HEK293T (cell line): ENCODE results near the gene SSH3.

ENCODE experiments used
- CTCF ChIA-PET: fragments of 350-600 bp; formaldehyde crosslinking; extraction: SDS; loops from one replicate; lab custom pipeline; 2021; ENCODE audit warnings: antibody characterized with exemption, inconsistent platforms; lab: Yijun Ruan, JAX
- POLR2A ChIA-PET: fragments of 350-600 bp; formaldehyde crosslinking; extraction: SDS; loops from one replicate; lab custom pipeline; 2020; ENCODE audit warnings: antibody characterized with exemption, inconsistent platforms; lab: Yijun Ruan, JAX
- DNase-seq: peaks from one replicate; pipeline ENCODE4 v3.0.0; 2012; ENCODE audit warnings: mixed read lengths; ENCODE audit errors: extremely low spot score
- ARNT ChIP-seq: fragments of 450-650 bp; IDR thresholded peaks from 2 replicates; pipeline ENCODE4 v1.6.1; 2017; ENCODE audit warnings: mild to moderate bottlenecking
- BHLHE40 ChIP-seq: fragments of 450-650 bp; IDR thresholded peaks from 2 replicates; pipeline ENCODE4 v1.6.1; 2016; ENCODE audit warnings: mild to moderate bottlenecking, moderate library complexity, borderline replicate concordance
- CTBP1 ChIP-seq: fragments of 450-650 bp; IDR thresholded peaks from 2 replicates; pipeline ENCODE4 v1.6.1; 2016; ENCODE audit warnings: borderline replicate concordance
- ELF4 ChIP-seq: fragments of 450-650 bp; IDR thresholded peaks from 2 replicates; pipeline ENCODE4 v1.6.1; 2017; ENCODE audit warnings: antibody characterized with exemption
- FOXA1 ChIP-seq: fragments of 450-650 bp; IDR thresholded peaks from 2 replicates; pipeline ENCODE4 v1.6.1; 2016; ENCODE audit warnings: mild to moderate bottlenecking
- FOXK2 ChIP-seq: fragments of 450-650 bp; IDR thresholded peaks from 2 replicates; pipeline ENCODE4 v1.6.1; 2016; ENCODE audit warnings: mild to moderate bottlenecking
- FOXM1 ChIP-seq: fragments of 450-650 bp; IDR thresholded peaks from 2 replicates; pipeline ENCODE4 v1.6.1; 2017; ENCODE audit warnings: mild to moderate bottlenecking, borderline replicate concordance
- HDGF ChIP-seq: fragments of 450-650 bp; IDR thresholded peaks from 2 replicates; pipeline ENCODE4 v1.6.1; 2017; ENCODE audit warnings: antibody characterized with exemption, borderline replicate concordance
- L3MBTL2 ChIP-seq: fragments of 450-650 bp; conservative IDR thresholded peaks from 2 replicates; pipeline ENCODE4 v1.6.1; 2016; ENCODE audit warnings: mild to moderate bottlenecking
- LEF1 ChIP-seq: fragments of 450-650 bp; IDR thresholded peaks from 2 replicates; pipeline ENCODE4 v1.6.1; 2017; ENCODE audit warnings: mild to moderate bottlenecking, borderline replicate concordance
- NFRKB ChIP-seq: fragments of 450-650 bp; IDR thresholded peaks from 2 replicates; pipeline ENCODE4 v1.6.1; 2016; ENCODE audit warnings: mild to moderate bottlenecking, moderate library complexity
- SP1 ChIP-seq: fragments of 450-650 bp; IDR thresholded peaks from 2 replicates; pipeline ENCODE4 v1.6.1; 2017
- SUZ12 ChIP-seq: fragments of 450-650 bp; IDR thresholded peaks from 2 replicates; pipeline ENCODE4 v1.6.1; 2016; ENCODE audit warnings: mild to moderate bottlenecking
- TARDBP ChIP-seq: fragments of 450-650 bp; IDR thresholded peaks from 2 replicates; pipeline ENCODE4 v1.6.1; 2016
- ZNF384 ChIP-seq: fragments of 450-650 bp; IDR thresholded peaks from 2 replicates; pipeline ENCODE4 v1.6.1; 2016
- TF ChIP-seq, protein P1 (sequence below): fragments of 450-650 bp; IDR thresholded peaks from 2 replicates; pipeline ENCODE4 v1.6.1; 2016

The SSH3 gene

DNA sequence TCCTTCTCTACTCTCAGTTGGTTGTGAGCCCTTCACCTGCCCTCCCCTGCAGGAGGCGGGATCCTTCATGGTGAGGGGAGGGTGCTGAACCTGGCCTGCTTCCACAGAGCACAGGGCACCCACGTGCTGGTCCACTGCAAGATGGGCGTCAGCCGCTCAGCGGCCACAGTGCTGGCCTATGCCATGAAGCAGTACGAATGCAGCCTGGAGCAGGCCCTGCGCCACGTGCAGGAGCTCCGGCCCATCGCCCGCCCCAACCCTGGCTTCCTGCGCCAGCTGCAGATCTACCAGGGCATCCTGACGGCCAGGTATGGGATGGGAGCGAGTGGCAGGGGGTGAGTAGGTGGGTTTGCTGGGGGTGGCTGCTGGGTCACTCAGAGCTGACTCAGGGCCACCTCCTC is 6.3 kb downstream of the SSH3 start:
- TF ChIP-seq HDGF = no peak
- no peak for TF ChIP-seq FOXM1
- TF ChIP-seq LEF1 = no peak
- no peak for TF ChIP-seq FOXK2
- TF ChIP-seq SP1 = no peak
- ChIA-PET CTCF (interaction anchor here (0.6 kb wide), 1 partner anchor 286 kb away, joined by 5 read pairs; no protein-coding TSS in a partner anchor), POLR2A (no interaction called here)
- DNase-seq = no peak

DNA sequence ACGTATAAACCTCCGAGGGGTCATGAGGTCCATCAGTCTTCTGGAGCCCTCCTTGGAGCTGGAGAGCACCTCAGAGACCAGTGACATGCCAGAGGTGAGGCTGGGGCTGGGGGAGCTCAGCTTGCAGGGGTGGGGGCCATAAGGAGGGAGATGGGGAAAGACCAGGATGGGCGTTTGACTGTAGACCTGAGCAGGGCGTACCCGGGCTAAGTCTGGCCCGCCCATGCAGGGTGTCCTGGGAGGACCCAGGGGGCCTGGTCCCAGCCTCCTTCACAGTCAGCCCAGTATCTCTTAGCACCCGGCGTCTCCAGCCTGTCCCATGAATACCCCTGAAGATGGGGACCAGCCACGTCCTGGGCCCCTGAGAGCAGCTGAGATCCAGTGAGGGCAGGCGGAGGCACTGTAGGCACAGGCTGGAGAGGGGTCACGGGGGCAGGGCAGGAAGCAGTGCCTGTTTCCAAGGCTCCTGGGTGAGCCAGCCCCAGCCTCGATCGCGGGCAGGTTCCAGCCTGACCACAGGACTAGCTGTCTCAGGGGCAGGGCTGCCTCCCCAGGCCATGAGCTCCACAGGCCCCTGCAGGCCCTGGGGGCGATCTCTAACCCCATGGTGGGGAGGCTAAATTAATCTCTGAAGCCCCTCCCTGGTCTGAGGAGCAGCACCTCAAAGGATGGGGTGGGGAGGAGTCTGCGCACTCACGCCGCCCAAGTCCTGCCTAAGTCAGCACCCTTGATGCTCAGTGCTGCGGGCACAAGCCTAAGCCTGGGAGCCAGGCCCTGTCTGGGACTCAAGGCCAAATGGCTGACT is 7.1 kb downstream of the SSH3 start:
- no peak for DNase-seq
- ChIA-PET CTCF (interaction anchor here (0.5 kb wide), 1 partner anchor 33 kb away, joined by 3 read pairs; no protein-coding TSS in a partner anchor), POLR2A (interaction anchor here (0.7 to 0.9 kb wide), 2 partner anchors 22 to 44 kb away, joined by 3 read pairs; partner anchors contain the start of gene GRK2)
- no peak for TF ChIP-seq ELF4
- no peak for TF ChIP-seq LEF1
- TF ChIP-seq HDGF = no peak
- no peak for TF ChIP-seq TARDBP
- TF ChIP-seq ZNF384 = no peak
- no peak for TF ChIP-seq SP1
- no peak for TF ChIP-seq L3MBTL2
- TF ChIP-seq SUZ12 = no peak
- no peak for TF ChIP-seq FOXA1
- TF ChIP-seq, protein P1, sequence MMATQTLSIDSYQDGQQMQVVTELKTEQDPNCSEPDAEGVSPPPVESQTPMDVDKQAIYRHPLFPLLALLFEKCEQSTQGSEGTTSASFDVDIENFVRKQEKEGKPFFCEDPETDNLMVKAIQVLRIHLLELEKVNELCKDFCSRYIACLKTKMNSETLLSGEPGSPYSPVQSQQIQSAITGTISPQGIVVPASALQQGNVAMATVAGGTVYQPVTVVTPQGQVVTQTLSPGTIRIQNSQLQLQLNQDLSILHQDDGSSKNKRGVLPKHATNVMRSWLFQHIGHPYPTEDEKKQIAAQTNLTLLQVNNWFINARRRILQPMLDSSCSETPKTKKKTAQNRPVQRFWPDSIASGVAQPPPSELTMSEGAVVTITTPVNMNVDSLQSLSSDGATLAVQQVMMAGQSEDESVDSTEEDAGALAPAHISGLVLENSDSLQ = no peak
- no peak for TF ChIP-seq CTBP1
- no peak for TF ChIP-seq FOXM1

DNA sequence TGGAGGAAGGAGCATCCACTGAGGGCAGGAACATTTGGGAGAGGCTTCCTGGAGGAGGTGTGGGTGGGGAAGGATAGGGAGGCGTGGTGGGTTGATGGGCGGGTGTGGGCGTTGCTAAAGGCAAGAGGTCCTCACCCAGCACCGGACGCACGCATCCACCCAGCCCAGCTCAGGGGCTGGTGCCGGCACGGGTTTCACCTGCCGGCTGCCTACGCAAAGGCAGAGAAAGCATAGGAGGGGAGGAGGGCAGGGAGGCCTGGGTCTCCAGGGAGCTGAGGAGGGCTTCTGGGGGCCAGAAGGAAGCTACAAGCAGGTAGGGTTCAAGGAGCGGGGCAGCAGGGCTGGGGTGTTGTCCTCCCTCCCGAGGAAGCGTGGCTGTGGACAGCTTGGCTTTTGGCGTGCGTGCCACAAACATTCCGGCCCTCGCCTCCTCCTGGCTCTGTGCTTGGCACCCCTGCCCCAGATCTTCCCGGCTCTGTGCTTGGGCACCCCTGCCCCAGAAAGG is 7.8 kb downstream of the SSH3 start:
- CTCF ChIA-PET = no interaction called here
- POLR2A ChIA-PET = interaction anchor here (0.9 kb wide), 1 partner anchor 45 kb away, joined by 3 read pairs; the partner anchor contains the start of gene GRK2
- DNase-seq = no peak
- TF ChIP-seq TARDBP (no peak), SUZ12 (no peak), BHLHE40 (no peak), HDGF (no peak), FOXM1 (no peak), ARNT (no peak), L3MBTL2 (no peak), NFRKB (no peak), SP1 (no peak), LEF1 (no peak), ZNF384 (no peak), ELF4 (no peak), CTBP1 (no peak), FOXK2 (no peak), FOXA1 (no peak)
- TF ChIP-seq, protein P1 = no peak

DNA sequence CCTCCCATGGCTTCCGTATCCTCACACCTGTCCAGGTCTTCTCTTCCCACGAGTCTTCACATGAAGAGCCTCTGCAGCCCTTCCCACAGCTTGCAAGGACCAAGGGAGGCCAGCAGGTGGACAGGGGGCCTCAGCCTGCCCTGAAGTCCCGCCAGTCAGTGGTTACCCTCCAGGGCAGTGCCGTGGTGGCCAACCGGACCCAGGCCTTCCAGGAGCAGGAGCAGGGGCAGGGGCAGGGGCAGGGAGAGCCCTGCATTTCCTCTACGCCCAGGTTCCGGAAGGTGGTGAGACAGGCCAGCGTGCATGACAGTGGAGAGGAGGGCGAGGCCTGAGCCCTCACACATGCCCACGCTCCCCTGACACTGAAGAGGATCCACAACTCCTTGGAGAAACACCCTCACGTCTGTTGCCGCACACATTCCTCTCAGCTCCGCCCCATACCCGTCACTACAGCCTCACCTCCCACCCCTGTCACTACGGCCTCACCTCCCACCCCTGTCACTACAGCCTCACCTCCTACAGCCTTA is 8.3 kb downstream of the SSH3 start:
- ChIA-PET POLR2A (interaction anchor here (0.9 kb wide), 1 partner anchor 45 kb away, joined by 3 read pairs; the partner anchor contains the start of gene GRK2), CTCF (no interaction called here)

DNA sequence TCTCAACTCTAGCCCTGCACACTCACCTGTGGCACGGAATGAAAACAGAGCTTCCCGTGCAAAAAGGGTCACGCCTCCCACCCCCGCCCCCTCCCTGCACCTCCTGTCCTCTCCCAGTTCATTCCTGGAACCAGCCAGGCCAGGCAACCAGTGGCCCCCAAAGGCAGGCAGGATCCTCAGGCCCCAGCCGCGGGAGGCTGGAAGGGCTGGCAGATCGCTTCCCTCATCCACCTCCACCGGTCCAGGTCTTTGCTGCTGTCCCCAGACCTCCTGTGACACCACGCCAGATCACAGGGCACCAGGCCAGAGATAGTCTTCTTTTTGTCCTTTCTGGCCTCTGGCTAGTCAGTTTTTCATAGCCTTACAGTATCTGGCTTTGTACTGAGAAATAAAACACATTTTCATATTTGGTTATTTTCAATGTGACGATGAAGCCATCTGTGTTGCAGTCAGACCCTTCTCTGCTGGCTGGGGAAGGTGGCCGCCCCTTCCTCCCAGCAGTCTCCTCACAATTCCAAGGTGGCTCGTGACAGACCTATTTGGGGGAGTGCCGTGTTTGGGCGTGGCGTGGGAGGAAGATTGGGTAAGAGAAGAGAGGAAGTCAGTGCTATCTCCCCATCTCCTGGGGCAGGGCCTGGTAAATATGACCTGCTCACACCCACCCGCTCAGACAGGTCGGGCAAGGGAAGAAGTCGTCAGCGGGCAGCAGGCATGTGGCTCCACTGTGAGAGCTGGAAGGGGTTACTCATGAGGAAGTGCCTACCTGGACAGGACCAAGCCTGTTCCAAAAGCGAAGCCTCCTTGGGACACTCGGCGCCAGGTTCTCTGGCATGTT is 9.1 kb downstream of the SSH3 start:
- TF ChIP-seq HDGF (no peak), L3MBTL2 (no peak), CTBP1 (no peak), FOXM1 (no peak)
- ChIA-PET CTCF (interaction anchor here (0.9 kb wide), 1 partner anchor 51 kb away, joined by 3 read pairs; no protein-coding TSS in a partner anchor), POLR2A (no interaction called here)
- DNase-seq = peak; percentile 2

More for the DNA sequence above, 8.3 kb downstream of the SSH3 start:
- no peak for DNase-seq
- TF ChIP-seq LEF1 (no peak), FOXK2 (no peak), BHLHE40 (no peak), TARDBP (no peak), FOXA1 (no peak), NFRKB (no peak), ELF4 (no peak), ARNT (no peak), SUZ12 (no peak)
- TF ChIP-seq, protein P1 = no peak
